SK-N-MC (cell line): ENCODE data around the gene NECAB3.

Experiments
- DNase-seq: peaks from one replicate; pipeline ENCODE4 v3.0.0-alpha.2; 2011; ENCODE audit warnings: low read depth, low spot score
- H3K27ac ChIP-seq: fragments of 200-600 bp; sonication (generic); 2 replicates; pipeline ENCODE4 v1.5.1; 2016; ENCODE audit warnings: mixed run types
- H3K36me3 ChIP-seq: fragments of 200-600 bp; sonication (generic); 2 replicates; pipeline ENCODE4 v1.6.1; 2017; ENCODE audit warnings: antibody characterized with exemption, low read length, mixed read lengths; ENCODE audit not compliant: insufficient read depth
- H3K4me3 ChIP-seq: fragments of 200-600 bp; sonication (generic); 2 replicates; pipeline ENCODE4 v1.5.1; 2016
- H3K9ac ChIP-seq: fragments of 200-600 bp; sonication (generic); 2 replicates; pipeline ENCODE4 v1.8.0; 2017; ENCODE audit warnings: mixed run types, mixed read lengths; ENCODE audit not compliant: insufficient read length
- H3K9me3 ChIP-seq: fragments of 200-600 bp; sonication (generic); 2 replicates; pipeline ENCODE4 v1.6.1; 2017; ENCODE audit warnings: low read depth, mild to moderate bottlenecking, antibody characterized with exemption, low read length, moderate library complexity, mixed read lengths
- EZH2 ChIP-seq: fragments of 200-600 bp; sonication (generic); IDR thresholded peaks from one replicate; pipeline ENCODE4 v1.6.1; 2017; ENCODE audit warnings: antibody characterized with exemption
- FOXP2 ChIP-seq: optimal IDR thresholded peaks from 2 replicates; pipeline ENCODE3; 2011; ENCODE audit warnings: mild to moderate bottlenecking, moderate library complexity; ENCODE audit not compliant: insufficient read depth; ENCODE audit errors: extremely low read length, control extremely low read depth
- POLR2AphosphoS5 ChIP-seq: IDR thresholded peaks from 2 replicates; pipeline ENCODE4 v1.6.1; 2012; ENCODE audit warnings: mild to moderate bottlenecking, low read depth, low read length, borderline replicate concordance

The NECAB3 gene

GRCh38 chr20:33611106-33611505, 63.1 kb downstream of the NECAB3 start:
- no peak overlapping the region for H3K27ac ChIP-seq
- H3K36me3 ChIP-seq = peaks cover 41% of the 10 kb centered on the region
- no peak overlapping the region for H3K9ac ChIP-seq
- H3K4me3 ChIP-seq = no peak overlapping the region
- no peak for DNase-seq
- H3K9me3 ChIP-seq = no peaks in the 10 kb centered on the region
- TF ChIP-seq POLR2AphosphoS5 (no peak), FOXP2 (no peak), EZH2 (no peak)

GRCh38 chr20:33609504-33609903, 64.7 kb downstream of the NECAB3 start:
- no peak for TF ChIP-seq POLR2AphosphoS5
- TF ChIP-seq EZH2 = no peak
- no peak for TF ChIP-seq FOXP2
- Histone ChIP-seq H3K4me3 (no peak overlapping the region), H3K36me3 (peaks cover 35% of the 10 kb centered on the region), H3K27ac (no peak overlapping the region), H3K9me3 (no peaks in the 10 kb centered on the region), H3K9ac (no peak overlapping the region)
- no peak for DNase-seq
